ENCODE results near the gene VPS26B. TPM values are rescaled to one million over a fixed set of nuclear protein-coding genes. Genes with fewer than 3 reads are reported as not detected.

The VPS26B gene
- total RNA-seq, 1 donor from 2014 or later: 37.6 TPM

DNA sequence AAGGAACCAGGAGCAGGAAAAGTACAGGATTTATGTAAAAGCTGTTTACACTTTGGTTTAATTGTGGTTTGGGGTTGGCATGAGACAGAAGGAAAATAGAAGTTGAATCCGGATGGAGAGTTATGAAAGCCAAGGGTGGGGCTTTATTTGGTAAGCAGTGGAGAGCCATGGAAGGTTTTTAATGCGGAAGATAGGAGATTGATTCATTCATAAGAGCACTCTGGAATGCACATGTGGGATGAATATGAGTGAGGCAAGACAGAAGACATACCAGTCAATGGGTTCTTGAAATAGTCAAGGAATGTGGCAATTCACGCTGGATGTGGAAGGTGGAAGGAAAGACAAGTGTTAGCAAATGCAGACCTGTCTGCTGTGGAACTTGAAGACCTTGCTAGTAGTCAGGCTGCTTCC is 42.4 kb downstream of the VPS26B start:
- TF ChIP-seq, protein P1, sequence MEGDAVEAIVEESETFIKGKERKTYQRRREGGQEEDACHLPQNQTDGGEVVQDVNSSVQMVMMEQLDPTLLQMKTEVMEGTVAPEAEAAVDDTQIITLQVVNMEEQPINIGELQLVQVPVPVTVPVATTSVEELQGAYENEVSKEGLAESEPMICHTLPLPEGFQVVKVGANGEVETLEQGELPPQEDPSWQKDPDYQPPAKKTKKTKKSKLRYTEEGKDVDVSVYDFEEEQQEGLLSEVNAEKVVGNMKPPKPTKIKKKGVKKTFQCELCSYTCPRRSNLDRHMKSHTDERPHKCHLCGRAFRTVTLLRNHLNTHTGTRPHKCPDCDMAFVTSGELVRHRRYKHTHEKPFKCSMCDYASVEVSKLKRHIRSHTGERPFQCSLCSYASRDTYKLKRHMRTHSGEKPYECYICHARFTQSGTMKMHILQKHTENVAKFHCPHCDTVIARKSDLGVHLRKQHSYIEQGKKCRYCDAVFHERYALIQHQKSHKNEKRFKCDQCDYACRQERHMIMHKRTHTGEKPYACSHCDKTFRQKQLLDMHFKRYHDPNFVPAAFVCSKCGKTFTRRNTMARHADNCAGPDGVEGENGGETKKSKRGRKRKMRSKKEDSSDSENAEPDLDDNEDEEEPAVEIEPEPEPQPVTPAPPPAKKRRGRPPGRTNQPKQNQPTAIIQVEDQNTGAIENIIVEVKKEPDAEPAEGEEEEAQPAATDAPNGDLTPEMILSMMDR (IDR thresholded peaks at IDR 0.05; ENCODE audit: borderline replicate concordance): no peak
- H3K27ac ChIP-seq (replicated peaks): no peak overlapping the region
- no peak overlapping the region for H3K4me3 ChIP-seq
- DNase-seq: no peak
- peaks cover 22% of the 10 kb centered on the region for H3K36me3 ChIP-seq
- intact Hi-C loops (cut with micrococcal nuclease): no loop called here
- H3K27me3 ChIP-seq (ENCODE audit: low read depth): peaks cover 28% of the 10 kb centered on the region
- H3K9me3 ChIP-seq (replicated peaks): no peaks in the 10 kb centered on the region
- no peaks in the 10 kb centered on the region for H3K4me1 ChIP-seq

DNA sequence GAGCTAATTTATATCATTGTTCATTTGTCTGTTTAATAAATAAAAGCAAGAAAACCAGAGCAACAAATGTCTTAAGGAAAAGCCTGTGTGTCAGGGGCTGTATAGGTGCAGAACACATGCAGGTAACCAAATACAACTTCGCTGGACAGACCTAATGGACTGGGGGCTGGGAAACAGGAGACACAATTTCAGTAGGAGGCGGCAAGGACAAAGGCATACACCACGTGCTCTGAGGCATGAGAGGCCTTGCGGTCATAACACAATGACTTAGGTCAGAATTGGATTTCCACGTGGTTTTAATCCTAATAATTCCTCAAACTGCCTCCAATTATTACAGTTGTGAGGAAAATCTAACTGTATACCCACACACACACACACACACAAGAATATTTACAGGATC is 43.0 kb downstream of the VPS26B start:
- TF ChIP-seq, protein P1 (IDR thresholded peaks at IDR 0.05; ENCODE audit: borderline replicate concordance): no peak
- intact Hi-C loops (cut with micrococcal nuclease): no loop called here
- Histone ChIP-seq H3K36me3 (peaks cover 17% of the 10 kb centered on the region), H3K4me1 (no peaks in the 10 kb centered on the region), H3K4me3 (no peak overlapping the region), H3K27ac (replicated peaks) (no peak overlapping the region), H3K27me3 (ENCODE audit: low read depth) (peaks cover 34% of the 10 kb centered on the region), H3K9me3 (replicated peaks) (no peaks in the 10 kb centered on the region)
- DNase-seq: no peak

DNA sequence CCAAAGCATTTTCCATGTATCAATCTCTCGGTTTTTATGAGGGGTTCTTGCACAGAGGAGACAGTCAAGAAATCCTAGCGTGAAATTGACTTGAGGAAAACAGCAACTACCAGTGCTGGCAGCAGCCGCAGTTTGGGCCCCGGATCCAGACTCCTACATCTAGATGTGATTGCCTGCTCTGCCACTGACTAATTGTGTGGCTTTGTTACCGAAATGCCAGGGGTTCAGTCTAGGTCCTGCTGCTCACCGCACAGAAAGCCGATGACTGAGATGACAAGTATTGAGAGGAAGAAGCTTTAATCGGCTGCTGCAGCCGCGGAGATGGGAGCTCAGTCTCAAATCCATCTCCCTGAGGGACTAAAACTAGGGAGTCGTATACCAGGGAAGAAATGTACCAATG is 43.5 kb downstream of the VPS26B start:
- Histone ChIP-seq H3K4me3 (no peak overlapping the region), H3K36me3 (peaks cover 12% of the 10 kb centered on the region), H3K9me3 (replicated peaks) (no peaks in the 10 kb centered on the region), H3K27ac (replicated peaks) (no peak overlapping the region), H3K27me3 (ENCODE audit: low read depth) (peaks cover 39% of the 10 kb centered on the region), H3K4me1 (no peaks in the 10 kb centered on the region)
- TF ChIP-seq, protein P1 (IDR thresholded peaks at IDR 0.05; ENCODE audit: borderline replicate concordance): no peak
- DNase-seq: no peak
- intact Hi-C loops (cut with micrococcal nuclease): no loop called here

DNA sequence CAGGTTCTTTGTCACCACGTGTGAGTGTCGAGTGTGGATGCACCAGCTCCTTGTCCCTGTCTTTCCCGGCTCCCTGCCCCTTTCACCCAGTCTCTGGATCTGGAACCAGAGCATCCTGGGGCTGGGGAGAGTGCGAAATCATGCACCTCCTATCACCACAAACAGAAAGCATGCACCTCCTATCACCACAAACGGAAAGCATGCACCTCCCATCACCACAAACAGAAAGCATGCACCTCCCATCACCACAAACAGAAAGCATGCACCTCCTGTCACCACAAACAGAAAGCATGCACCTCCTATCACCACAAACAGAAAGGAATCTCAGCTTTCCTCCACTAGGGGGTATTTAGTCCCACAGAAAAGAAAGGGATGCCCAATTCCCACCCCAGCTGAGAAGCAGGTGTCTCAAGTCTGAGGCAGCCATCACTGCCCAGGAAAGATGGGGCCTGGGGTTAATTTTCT is 45.8 kb downstream of the VPS26B start:
- no peak for DNase-seq
- intact Hi-C loops (cut with micrococcal nuclease): no loop called here
- peaks cover 2% of the 10 kb centered on the region for H3K4me1 ChIP-seq
- no peaks in the 10 kb centered on the region for H3K9me3 ChIP-seq (replicated peaks)
- no peaks in the 10 kb centered on the region for H3K36me3 ChIP-seq
- H3K4me3 ChIP-seq: no peak overlapping the region
- peaks cover 62% of the 10 kb centered on the region for H3K27me3 ChIP-seq (ENCODE audit: low read depth)
- H3K27ac ChIP-seq (replicated peaks): no peak overlapping the region
- TF ChIP-seq, protein P1 (IDR thresholded peaks at IDR 0.05; ENCODE audit: borderline replicate concordance): no peak

DNA sequence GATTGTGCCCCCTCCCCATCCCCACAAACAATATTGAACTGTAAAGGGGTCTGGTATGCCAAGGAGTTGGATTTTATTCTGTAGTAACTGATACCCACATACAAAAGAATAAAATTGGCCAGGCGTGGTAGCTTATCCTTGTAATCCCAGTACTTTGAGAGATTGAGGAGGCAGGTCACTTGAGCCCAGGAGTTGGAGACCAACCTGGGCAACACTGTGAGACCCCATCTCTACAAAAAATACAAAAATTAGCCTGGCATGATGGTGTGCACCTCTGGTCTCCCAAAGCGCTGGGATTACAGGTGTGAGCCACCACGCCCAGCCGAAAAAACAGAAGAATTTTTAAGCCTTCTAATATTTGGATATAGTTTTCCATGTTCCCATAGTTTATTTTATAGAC is 47.5 kb downstream of the VPS26B start:
- H3K4me1 ChIP-seq: peaks cover 18% of the 10 kb centered on the region
- no peaks in the 10 kb centered on the region for H3K36me3 ChIP-seq
- H3K27me3 ChIP-seq (ENCODE audit: low read depth): peaks cover 79% of the 10 kb centered on the region
- no peak overlapping the region for H3K27ac ChIP-seq (replicated peaks)
- no peaks in the 10 kb centered on the region for H3K9me3 ChIP-seq (replicated peaks)
- TF ChIP-seq, protein P1 (IDR thresholded peaks at IDR 0.05; ENCODE audit: borderline replicate concordance): no peak
- H3K4me3 ChIP-seq: no peak overlapping the region
- no peak for DNase-seq
- intact Hi-C loops (cut with micrococcal nuclease): no loop called here

Data from left ventricle myocardium inferior (tissue), 1 donor.